Left lung (tissue), 10 donors: ENCODE measurements around the gene SCN2B. TPM values are rescaled to one million over a fixed set of nuclear protein-coding genes. Genes with fewer than 3 reads are reported as not detected.
A peak's percentile ranks its signal among the peaks of the same experiment; 100 is the strongest.

ENCODE experiments used
- ATAC-seq: fragments of 200-7000 bp; cut with Tn5 transposase; one replicate; pipeline ENCODE4 v1.9.1; 2020; ENCODE audit warnings: moderate library complexity
- DNase-seq, 4 donors: peaks; one replicate each; pipeline ENCODE4 v3.0.0-alpha.2; 2013 to 2020
- H3K27ac ChIP-seq, 2 donors: fragments of 200-600 bp; sonication (generic) in 1 of 2; one replicate each; pipeline versions ENCODE4 v1.5.0 to v1.8.0; 2020 to 2021
- H3K27me3 ChIP-seq, 2 donors: fragments of 200-600 bp; sonication (generic) in 1 of 2; one replicate each; pipeline versions ENCODE4 v1.5.0 to v1.8.0; 2020 to 2021
- H3K36me3 ChIP-seq, 2 donors: fragments of 200-600 bp; sonication (generic) in 1 of 2; one replicate each; pipeline versions ENCODE4 v1.5.0 to v1.8.0; 2020 to 2021
- H3K4me1 ChIP-seq, 2 donors: fragments of 200-600 bp; one replicate each; pipeline ENCODE4 v1.8.0; 2021
- H3K4me3 ChIP-seq, 2 donors: fragments of 200-600 bp; sonication (generic) in 1 of 2; one replicate each; pipeline versions ENCODE4 v1.5.0 to v1.8.0; 2020 to 2021; ENCODE audit warnings: mild to moderate bottlenecking in 1 of 2
- H3K9me3 ChIP-seq, 2 donors: fragments of 200-600 bp; sonication (generic) in 1 of 2; one replicate each; pipeline versions ENCODE4 v1.5.0 to v1.8.0; 2020 to 2021
- CTCF ChIP-seq, 2 donors: fragments of 200-600 bp; sonication (generic) in 1 of 2; IDR thresholded peaks; one replicate each; pipeline versions ENCODE4 v1.5.0 to v1.8.0; 2021; ENCODE audit warnings: antibody characterized with exemption in 2 of 2
- intact Hi-C, 2 donors: fragments of 100-400 bp; cut with DNase I; formaldehyde crosslinking; loops; one replicate each; pipeline versions ENCODE4 v1.11.2 to v1.14.2; 2022
- polyA plus RNA-seq, 6 donors: library from polyadenylated mRNA; unstranded; fragments of 120-200 nt; gene quantifications; one replicate each; pipeline ENCODE4 v1.2.1, GENCODE V29; 2013; ENCODE audit not compliant: insufficient read length in 6 of 6
- total RNA-seq, 2 donors: library from RNA; stranded (reverse); fragmentation: NEBNext Ultra II Directional; extraction: Animal tissue kit (Norgen Biotek cat#: 25700); gene quantifications; one replicate each; pipeline ENCODE4 v1.2.1, GENCODE V29; 2021
- donor health status: DM: no; HTN: yes; CAD: no.
- donor health status: DM: no; HTN: no; CAD: no.

The SCN2B gene
- total and polyA plus RNA-seq, 8 donors: 1.0 to 5.9 (median 4.8) TPM

- Histone ChIP-seq H3K27me3 (peaks cover 0 to 66% of the 10 kb centered on the region in 2 donors), H3K4me1 (peaks cover 0 to 26% of the 10 kb centered on the region in 2 donors), H3K4me3 (no peak overlapping the region), H3K36me3 (no peaks in the 10 kb centered on the region), H3K27ac (no peak overlapping the region), H3K9me3 (no peaks in the 10 kb centered on the region)
- DNase-seq (no peak), ATAC-seq (no peak)
- intact Hi-C loops: loop anchor here in 1 of 2 donors (10.0 kb wide), 1 partner anchor 208 kb away; the partner anchor contains the start of gene UBE4A
- TF ChIP-seq CTCF (IDR thresholded peaks at IDR 0.05): no peak
Observed at GRCh38 chr11:118146554-118146953, 29.9 kb downstream of the SCN2B start.

GRCh38 chr11:118145285-118146227 lies 30.9 kb downstream of the SCN2B start:
- H3K4me1 ChIP-seq: peaks cover 0 to 24% of the 10 kb centered on the region in 2 donors

GRCh38 chr11:118144301-118145268 lies 31.9 kb downstream of the SCN2B start:
- no peak overlapping the region for H3K4me3 ChIP-seq
- H3K9me3 ChIP-seq: no peaks in the 10 kb centered on the region
- no peaks in the 10 kb centered on the region for H3K36me3 ChIP-seq
- no peak for TF ChIP-seq CTCF (IDR thresholded peaks at IDR 0.05)
- peaks cover 0 to 24% of the 10 kb centered on the region in 2 donors for H3K4me1 ChIP-seq
- peaks cover 0 to 59% of the 10 kb centered on the region in 2 donors for H3K27me3 ChIP-seq
- no peak for ATAC-seq
- H3K27ac ChIP-seq: no peak overlapping the region
- no peak for DNase-seq
- intact Hi-C loops: loop anchor here in 1 of 2 donors (10.0 kb wide), 1 partner anchor 210 kb away; the partner anchor contains the start of gene UBE4A

More at GRCh38 chr11:118145285-118146227, 30.9 kb downstream of the SCN2B start:
- DNase-seq: peak; percentile 77 to 98 (median 88)
- TF ChIP-seq CTCF (IDR thresholded peaks at IDR 0.05): peak; percentile 92 to 96
- peak overlapping the region; percentile 48 to 58 for H3K4me3 ChIP-seq
- H3K9me3 ChIP-seq: no peaks in the 10 kb centered on the region
- peaks cover 0 to 63% of the 10 kb centered on the region in 2 donors for H3K27me3 ChIP-seq
- intact Hi-C loops: loop anchor here in 1 of 2 donors (10.0 kb wide), 1 partner anchor 209 kb away; the partner anchor contains the start of gene UBE4A
- H3K36me3 ChIP-seq: no peaks in the 10 kb centered on the region
- peak; percentile 99 for ATAC-seq
- no peak overlapping the region for H3K27ac ChIP-seq

DNA sequence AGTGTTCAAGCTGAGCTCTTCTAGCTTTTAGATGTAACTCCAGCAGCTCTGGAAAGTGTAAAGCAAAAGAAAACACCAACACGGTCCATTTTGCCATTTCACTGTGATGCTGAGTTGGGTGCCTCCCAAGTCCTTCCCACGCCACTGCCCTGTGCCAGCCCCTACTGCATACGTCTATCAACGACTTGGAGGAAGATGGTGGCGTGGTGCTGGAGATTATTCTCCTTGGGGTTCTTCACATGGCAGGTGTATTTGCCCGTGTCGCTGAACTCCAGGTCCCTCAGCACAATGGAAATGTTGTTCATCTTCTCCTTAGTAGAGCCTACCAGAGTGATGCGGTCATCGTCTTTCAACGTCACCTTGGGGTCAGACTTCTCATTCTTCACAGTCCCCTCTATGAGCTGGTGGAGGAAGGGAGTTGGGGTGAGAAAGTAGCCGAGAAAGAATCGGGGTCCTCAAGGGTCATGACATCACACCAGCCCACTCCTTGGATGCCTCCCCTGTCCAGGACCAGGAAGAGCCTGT lies 32.7 kb downstream of the SCN2B start:
- no peaks in the 10 kb centered on the region for H3K36me3 ChIP-seq
- peaks cover 0 to 24% of the 10 kb centered on the region in 2 donors for H3K4me1 ChIP-seq
- no peak overlapping the region for H3K4me3 ChIP-seq
- peaks cover 0 to 59% of the 10 kb centered on the region in 2 donors for H3K27me3 ChIP-seq
- no peak for ATAC-seq
- intact Hi-C loops: loop anchor here in 1 of 2 donors (10.0 kb wide), 1 partner anchor 211 kb away; the partner anchor contains the start of gene UBE4A
- no peak for TF ChIP-seq CTCF (IDR thresholded peaks at IDR 0.05)
- H3K27ac ChIP-seq: no peak overlapping the region
- no peak for DNase-seq
- H3K9me3 ChIP-seq: no peaks in the 10 kb centered on the region
